ENCODE results near the gene WFDC1. TPM values are rescaled to one million over a fixed set of nuclear protein-coding genes. Genes with fewer than 3 reads are reported as not detected.

The WFDC1 gene
- polyA plus RNA-seq, 1 of the 3 experiments (the other 2 are of a cell fraction) = 0.03 TPM

- TF ChIP-seq ZBTB33 (IDR thresholded peaks at IDR 0.05; ENCODE audit: borderline replicate concordance, low read depth) (no peak), RCOR1 (IDR thresholded peaks at IDR 0.05; ENCODE audit: low read length) (no peak), SIN3A (IDR thresholded peaks at IDR 0.05; ENCODE audit: borderline replicate concordance, low read depth, low read length) (no peak)
These were observed 50.1 kb downstream of the WFDC1 start (continued) for GRCh38 chr16:84344781-84345180.

- CTCF ChIA-PET = no interaction called here
- no peak overlapping the region for H2AFZ ChIP-seq (ENCODE audit: low read depth)
These were observed 52.5 kb downstream of the WFDC1 start for GRCh38 chr16:84347161-84347560.

GRCh38 chr16:84348386-84348888 lies 53.8 kb downstream of the WFDC1 start:
- ChIA-PET CTCF (interaction anchor here (0.9 to 1.1 kb wide), 2 partner anchors 9 to 93 kb away, joined by 3 read pairs; no protein-coding TSS in a partner anchor), POLR2A (no interaction called here)
- DNase-seq = no peak
- no peak for TF ChIP-seq TAF1 (IDR thresholded peaks at IDR 0.05; ENCODE audit: borderline replicate concordance, low read depth, low read length)
- TF ChIP-seq SIN3A (IDR thresholded peaks at IDR 0.05; ENCODE audit: borderline replicate concordance, low read depth, low read length) = no peak
- TF ChIP-seq RAD21 (IDR thresholded peaks at IDR 0.05; ENCODE audit: low read length) = no peak
- no peak for TF ChIP-seq MXI1 (IDR thresholded peaks at IDR 0.05; ENCODE audit: low read depth, low read length)
- no peak for TF ChIP-seq TCF12 (IDR thresholded peaks at IDR 0.05)
- TF ChIP-seq EP300 (IDR thresholded peaks at IDR 0.05; ENCODE audit: borderline replicate concordance in 1 of 2, low read depth in 1 of 2, low read length in 1 of 2) = no peak
- WGBS (ENCODE audit: low lambda C conversion rate) = 34% methylated on average over 6 of the region's 6 CpGs
- Histone ChIP-seq H4K20me1 (ENCODE audit: insufficient read depth) (no peaks in the 10 kb centered on the region), H3K4me2 (no peak overlapping the region), H3K9ac (no peak overlapping the region), H3K36me3 (replicated peaks in 1 of 2; ENCODE audit: control insufficient read depth in 1 of 2, insufficient read depth in 2 of 2, low read length in 1 of 2) (no peaks in the 10 kb centered on the region), H3K27ac (ENCODE audit: low read depth in 2 of 2, low read length in 1 of 2) (no peak overlapping the region), H3K4me1 (ENCODE audit: control insufficient read depth in 1 of 2, insufficient read depth in 2 of 2, low read depth in 1 of 2, low read length in 1 of 2) (no peaks in the 10 kb centered on the region), H3K9me2 (no peaks in the 10 kb centered on the region), H3F3A (replicated peaks; ENCODE audit: insufficient read depth) (no peaks in the 10 kb centered on the region), H3K4me3 (ENCODE audit: low read depth in 2 of 2, low read length in 1 of 2) (no peak overlapping the region), H3K9me3 (no peaks in the 10 kb centered on the region), H2AFZ (ENCODE audit: low read depth) (no peak overlapping the region), H3K79me2 (ENCODE audit: insufficient read depth) (no peaks in the 10 kb centered on the region), H3K27me3 (ENCODE audit: insufficient read depth) (peaks cover 45% of the 10 kb centered on the region; the same call in 1 of the 2 replicates)

More at GRCh38 chr16:84347161-84347560, 52.5 kb downstream of the WFDC1 start:
- Histone ChIP-seq H3K27me3 (ENCODE audit: insufficient read depth) (peaks cover 49% of the 10 kb centered on the region; the same call in 1 of the 2 replicates), H4K20me1 (ENCODE audit: insufficient read depth) (no peaks in the 10 kb centered on the region), H3K9me2 (no peaks in the 10 kb centered on the region), H3K9me3 (no peaks in the 10 kb centered on the region), H3K4me1 (ENCODE audit: control insufficient read depth in 1 of 2, insufficient read depth in 2 of 2, low read depth in 1 of 2, low read length in 1 of 2) (no peaks in the 10 kb centered on the region), H3K4me2 (no peak overlapping the region), H3K4me3 (ENCODE audit: low read depth in 2 of 2, low read length in 1 of 2) (no peak overlapping the region), H3K27ac (ENCODE audit: low read depth in 2 of 2, low read length in 1 of 2) (no peak overlapping the region), H3K36me3 (replicated peaks in 1 of 2; ENCODE audit: control insufficient read depth in 1 of 2, insufficient read depth in 2 of 2, low read length in 1 of 2) (no peaks in the 10 kb centered on the region), H3F3A (replicated peaks; ENCODE audit: insufficient read depth) (no peaks in the 10 kb centered on the region), H3K79me2 (ENCODE audit: insufficient read depth) (no peaks in the 10 kb centered on the region), H3K9ac (no peak overlapping the region)
- WGBS (ENCODE audit: low lambda C conversion rate) = 25% methylated on average over 8 of the region's 9 CpGs
- POLR2A ChIA-PET = no interaction called here
- no peak for TF ChIP-seq RCOR1 (IDR thresholded peaks at IDR 0.05; ENCODE audit: low read length)
- no peak for DNase-seq
